Neural progenitor cell (in vitro differentiated cells): Measurements from ENCODE around the gene KIAA0040.

Experiments used
- CTCF ChIP-seq: fragments of 200-600 bp; sonication (generic); IDR thresholded peaks from 2 replicates; pipeline ENCODE4 v1.5.1; 2017; ENCODE audit warnings: antibody characterized with exemption, mild to moderate bottlenecking
- EZH2 ChIP-seq: fragments of 200-600 bp; sonication (generic); IDR thresholded peaks from 2 replicates; pipeline ENCODE4 v1.6.1; 2017; ENCODE audit warnings: antibody characterized with exemption, mild to moderate bottlenecking, moderate library complexity

GRCh38 chr1:175217721-175218531 lies 25.4 kb upstream of the KIAA0040 start:
- TF ChIP-seq CTCF: no peak
- TF ChIP-seq EZH2: no peak
